Coronary artery (tissue), 2 donors: ENCODE measurements around the gene CD44.

ENCODE experiments used
- DNase-seq: peaks from one replicate; pipeline ENCODE4 v3.0.0-alpha.2; 2017; ENCODE audit warnings: low spot score
- H3K27ac ChIP-seq, 2 donors: fragments of 200-600 bp; sonication (generic); one replicate each; pipeline ENCODE4 v1.5.1; 2016 to 2019
- H3K4me3 ChIP-seq: fragments of 200-600 bp; sonication (generic); 2 replicates; pipeline ENCODE4 v1.5.1; 2016; ENCODE audit warnings: mild to moderate bottlenecking, moderate library complexity
- TF ChIP-seq, protein P1 (sequence below): fragments of 200-600 bp; sonication (generic); IDR thresholded peaks from one replicate; pipeline ENCODE4 v1.5.1; 2019; ENCODE audit warnings: antibody characterized with exemption

CD44 gene

DNA sequence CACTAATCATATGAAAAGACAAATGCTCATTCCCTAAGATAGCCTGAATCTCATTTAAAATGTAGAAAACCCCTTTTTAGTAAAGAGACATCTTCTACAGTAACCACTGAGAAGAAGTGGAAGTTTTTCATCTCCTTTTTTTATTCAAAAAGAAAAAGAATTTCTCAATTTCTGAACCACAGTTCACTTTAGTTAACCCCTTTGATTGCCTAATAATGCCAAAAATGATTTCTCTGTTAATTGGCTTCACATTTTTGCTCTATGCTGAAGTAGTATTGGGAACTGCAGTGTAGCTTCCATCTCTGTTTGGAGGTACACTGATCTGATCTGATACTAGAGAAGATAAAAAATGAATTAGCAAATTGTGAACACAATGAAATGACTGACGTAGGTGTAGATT, 58.3 kb downstream of the CD44 start:
- Histone ChIP-seq H3K4me3 (no peak overlapping the region), H3K27ac (no peak overlapping the region)
- DNase-seq, result no peak
- TF ChIP-seq, protein P1, sequence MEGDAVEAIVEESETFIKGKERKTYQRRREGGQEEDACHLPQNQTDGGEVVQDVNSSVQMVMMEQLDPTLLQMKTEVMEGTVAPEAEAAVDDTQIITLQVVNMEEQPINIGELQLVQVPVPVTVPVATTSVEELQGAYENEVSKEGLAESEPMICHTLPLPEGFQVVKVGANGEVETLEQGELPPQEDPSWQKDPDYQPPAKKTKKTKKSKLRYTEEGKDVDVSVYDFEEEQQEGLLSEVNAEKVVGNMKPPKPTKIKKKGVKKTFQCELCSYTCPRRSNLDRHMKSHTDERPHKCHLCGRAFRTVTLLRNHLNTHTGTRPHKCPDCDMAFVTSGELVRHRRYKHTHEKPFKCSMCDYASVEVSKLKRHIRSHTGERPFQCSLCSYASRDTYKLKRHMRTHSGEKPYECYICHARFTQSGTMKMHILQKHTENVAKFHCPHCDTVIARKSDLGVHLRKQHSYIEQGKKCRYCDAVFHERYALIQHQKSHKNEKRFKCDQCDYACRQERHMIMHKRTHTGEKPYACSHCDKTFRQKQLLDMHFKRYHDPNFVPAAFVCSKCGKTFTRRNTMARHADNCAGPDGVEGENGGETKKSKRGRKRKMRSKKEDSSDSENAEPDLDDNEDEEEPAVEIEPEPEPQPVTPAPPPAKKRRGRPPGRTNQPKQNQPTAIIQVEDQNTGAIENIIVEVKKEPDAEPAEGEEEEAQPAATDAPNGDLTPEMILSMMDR, result no peak

GRCh38 chr11:35200811-35201341, 61.9 kb downstream of the CD44 start:
- no peak for DNase-seq
- H3K4me3 ChIP-seq, result no peak overlapping the region
- TF ChIP-seq, protein P1, result no peak
- no peak overlapping the region for H3K27ac ChIP-seq

GRCh38 chr11:35204614-35205013, 65.6 kb downstream of the CD44 start:
- TF ChIP-seq, protein P1, result no peak
- Histone ChIP-seq H3K4me3 (no peak overlapping the region), H3K27ac (no peak overlapping the region)
- no peak for DNase-seq

- H3K27ac ChIP-seq, result no peak overlapping the region
- no peak for DNase-seq
- TF ChIP-seq, protein P1, result no peak
- no peak overlapping the region for H3K4me3 ChIP-seq
Observed at GRCh38 chr11:35206616-35207015, 67.6 kb downstream of the CD44 start.

DNA sequence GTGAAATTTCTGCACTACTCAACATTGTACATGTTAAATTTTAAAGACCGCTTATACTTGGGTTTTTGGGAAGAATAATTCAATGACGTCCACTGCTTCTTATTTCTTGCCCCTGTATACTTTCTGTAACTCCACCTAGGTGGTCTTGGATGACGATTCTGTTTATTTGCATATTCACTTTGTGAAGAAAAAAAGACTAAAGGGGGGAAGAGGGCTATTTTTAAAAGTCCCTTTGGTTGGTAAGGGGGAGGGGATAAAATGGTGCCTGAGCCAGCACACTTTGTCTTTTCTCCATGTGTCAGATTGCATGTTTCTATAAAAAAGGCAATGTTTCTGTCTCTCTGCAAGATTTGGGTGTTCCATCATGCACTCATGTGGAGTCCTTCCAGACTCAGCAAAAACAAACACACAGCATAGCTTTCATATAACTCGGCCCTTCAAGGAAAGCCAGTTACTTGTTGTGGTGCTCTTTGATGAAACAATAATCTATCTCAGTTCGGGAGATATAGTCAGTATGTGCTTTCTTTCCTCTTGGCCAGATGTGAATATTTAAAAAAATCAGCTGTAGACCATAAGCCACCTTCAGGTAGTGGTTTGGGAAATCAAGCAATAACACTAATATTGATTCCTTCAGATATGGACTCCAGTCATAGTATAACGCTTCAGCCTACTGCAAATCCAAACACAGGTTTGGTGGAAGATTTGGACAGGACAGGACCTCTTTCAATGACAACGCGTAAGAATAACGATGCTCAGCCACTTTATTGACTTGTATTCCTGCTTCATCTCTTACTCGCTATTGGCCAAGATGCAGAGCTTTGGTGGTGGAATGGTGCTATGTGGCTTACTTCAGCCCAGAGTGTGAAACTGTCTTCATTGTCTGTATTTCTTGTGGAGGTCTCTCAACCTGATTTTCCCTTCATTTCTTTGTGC, 68.8 kb downstream of the CD44 start:
- TF ChIP-seq, protein P1, result no peak
- H3K27ac ChIP-seq, result no peak overlapping the region
- DNase-seq, result no peak
- H3K4me3 ChIP-seq, result no peak overlapping the region

- no peak overlapping the region for H3K27ac ChIP-seq
- H3K4me3 ChIP-seq, result no peak overlapping the region
- no peak for DNase-seq
- TF ChIP-seq, protein P1, result no peak
Observed at GRCh38 chr11:35208795-35209194, 69.8 kb downstream of the CD44 start.
